Measurements from ENCODE around the gene GHDC. TPM values are rescaled to one million over a fixed set of nuclear protein-coding genes. Genes with fewer than 3 reads are reported as not detected.

The GHDC gene
- total and polyA plus RNA-seq, 2 of the 13 experiments (the other 11 are each of a cell fraction or from before 2014, with no cell fraction given), result 15.4 to 22.5 TPM

DNA sequence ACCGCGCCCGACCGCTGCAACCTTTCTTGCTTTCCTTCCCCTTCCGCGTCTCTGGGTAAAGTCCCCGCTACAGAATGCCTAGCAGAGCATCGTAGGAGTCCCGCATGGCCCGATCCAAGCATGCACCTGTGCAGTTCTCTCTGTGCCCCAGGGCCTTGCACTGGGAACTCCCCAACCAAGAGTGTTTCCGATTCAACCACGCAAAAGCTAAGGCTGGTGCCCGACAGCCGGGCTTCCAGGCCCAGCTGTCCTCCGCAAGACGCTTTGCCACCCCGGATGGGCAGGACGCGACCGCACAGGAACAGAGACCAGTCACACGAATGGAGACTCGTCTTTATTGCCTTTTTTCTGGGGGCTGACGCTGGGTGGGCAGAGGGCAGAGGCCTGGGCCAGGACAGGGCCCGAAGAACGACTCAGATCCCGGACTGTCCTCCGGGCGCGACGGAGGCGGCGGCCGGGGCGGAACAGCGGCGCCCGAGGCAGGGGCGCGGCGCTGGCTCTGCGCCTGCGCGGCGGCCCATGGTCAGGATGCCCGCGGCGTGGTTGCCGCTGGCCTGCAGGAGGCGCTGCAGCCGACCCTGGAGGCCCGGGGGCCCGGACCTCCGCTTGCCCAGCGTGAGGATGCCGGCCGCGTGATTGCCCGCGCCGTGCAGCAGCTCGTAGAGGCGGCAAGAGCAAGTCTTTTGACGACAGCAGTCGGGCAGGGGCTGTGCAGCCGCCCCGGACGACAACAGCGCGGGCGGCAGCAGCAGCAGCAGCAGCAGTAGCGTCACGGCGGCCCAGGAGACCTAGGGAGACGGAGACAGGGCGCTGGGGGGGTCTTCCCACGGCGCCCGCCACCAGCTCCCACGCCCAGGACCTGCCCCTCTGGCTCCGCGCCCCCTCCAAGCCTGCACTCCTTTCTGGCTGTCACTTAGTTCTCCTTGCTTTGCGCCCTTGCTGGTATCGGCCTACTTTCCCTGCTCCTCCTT lies 10.3 kb downstream of the GHDC start (continued):
- TF ChIP-seq, protein P1, sequence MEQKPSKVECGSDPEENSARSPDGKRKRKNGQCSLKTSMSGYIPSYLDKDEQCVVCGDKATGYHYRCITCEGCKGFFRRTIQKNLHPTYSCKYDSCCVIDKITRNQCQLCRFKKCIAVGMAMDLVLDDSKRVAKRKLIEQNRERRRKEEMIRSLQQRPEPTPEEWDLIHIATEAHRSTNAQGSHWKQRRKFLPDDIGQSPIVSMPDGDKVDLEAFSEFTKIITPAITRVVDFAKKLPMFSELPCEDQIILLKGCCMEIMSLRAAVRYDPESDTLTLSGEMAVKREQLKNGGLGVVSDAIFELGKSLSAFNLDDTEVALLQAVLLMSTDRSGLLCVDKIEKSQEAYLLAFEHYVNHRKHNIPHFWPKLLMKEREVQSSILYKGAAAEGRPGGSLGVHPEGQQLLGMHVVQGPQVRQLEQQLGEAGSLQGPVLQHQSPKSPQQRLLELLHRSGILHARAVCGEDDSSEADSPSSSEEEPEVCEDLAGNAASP (CRISPR knock-in tag; IDR thresholded peaks at IDR 0.05; ENCODE audit: borderline replicate concordance), result no peak
- TF ChIP-seq MZF1 (CRISPR knock-in tag; IDR thresholded peaks at IDR 0.05; ENCODE audit: borderline replicate concordance) (peak; percentile 88; the same call in 1 of the 2 replicates), YEATS2 (CRISPR knock-in tag; IDR thresholded peaks at IDR 0.05; ENCODE audit: borderline replicate concordance) (0 out of 2 replicates have a peak, but pooled peaks have one; percentile 38), ZNF564 (CRISPR knock-in tag; IDR thresholded peaks at IDR 0.05) (peak; percentile 49; the same call in 1 of the 2 replicates), RARA (CRISPR knock-in tag; IDR thresholded peaks at IDR 0.05) (peak; percentile 19; the same call in 1 of the 2 replicates), ZNF761 (CRISPR knock-in tag; conservative IDR thresholded peaks at IDR 0.05) (peak; percentile 59; the same call in 1 of the 2 replicates), U2AF2 (IDR thresholded peaks at IDR 0.05; ENCODE audit: low read depth, low read length) (no peak), ZNF17 (CRISPR knock-in tag; IDR thresholded peaks at IDR 0.05) (no peak), TBP (CRISPR knock-in tag; IDR thresholded peaks at IDR 0.05) (no peak), TOE1 (CRISPR knock-in tag; IDR thresholded peaks at IDR 0.05) (no peak), SIX4 (CRISPR knock-in tag; IDR thresholded peaks at IDR 0.05) (peak; percentile 32; the same call in 1 of the 2 replicates), ZNF292 (CRISPR knock-in tag; IDR thresholded peaks at IDR 0.05; ENCODE audit: borderline replicate concordance, low read depth) (no peak; the same call in 1 of the 2 replicates), PHB2 (IDR thresholded peaks at IDR 0.05; ENCODE audit: partially characterized antibody) (no peak), NFIB (CRISPR knock-in tag; IDR thresholded peaks at IDR 0.05; ENCODE audit: borderline replicate concordance) (peak; percentile 94; the same call in 1 of the 2 replicates)
- TF ChIP-seq, protein P2, sequence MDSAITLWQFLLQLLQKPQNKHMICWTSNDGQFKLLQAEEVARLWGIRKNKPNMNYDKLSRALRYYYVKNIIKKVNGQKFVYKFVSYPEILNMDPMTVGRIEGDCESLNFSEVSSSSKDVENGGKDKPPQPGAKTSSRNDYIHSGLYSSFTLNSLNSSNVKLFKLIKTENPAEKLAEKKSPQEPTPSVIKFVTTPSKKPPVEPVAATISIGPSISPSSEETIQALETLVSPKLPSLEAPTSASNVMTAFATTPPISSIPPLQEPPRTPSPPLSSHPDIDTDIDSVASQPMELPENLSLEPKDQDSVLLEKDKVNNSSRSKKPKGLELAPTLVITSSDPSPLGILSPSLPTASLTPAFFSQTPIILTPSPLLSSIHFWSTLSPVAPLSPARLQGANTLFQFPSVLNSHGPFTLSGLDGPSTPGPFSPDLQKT (CRISPR knock-in tag; IDR thresholded peaks at IDR 0.05; ENCODE audit: borderline replicate concordance), result peak; percentile 13; the same call in 1 of the 2 replicates
- TF ChIP-seq, protein P3, sequence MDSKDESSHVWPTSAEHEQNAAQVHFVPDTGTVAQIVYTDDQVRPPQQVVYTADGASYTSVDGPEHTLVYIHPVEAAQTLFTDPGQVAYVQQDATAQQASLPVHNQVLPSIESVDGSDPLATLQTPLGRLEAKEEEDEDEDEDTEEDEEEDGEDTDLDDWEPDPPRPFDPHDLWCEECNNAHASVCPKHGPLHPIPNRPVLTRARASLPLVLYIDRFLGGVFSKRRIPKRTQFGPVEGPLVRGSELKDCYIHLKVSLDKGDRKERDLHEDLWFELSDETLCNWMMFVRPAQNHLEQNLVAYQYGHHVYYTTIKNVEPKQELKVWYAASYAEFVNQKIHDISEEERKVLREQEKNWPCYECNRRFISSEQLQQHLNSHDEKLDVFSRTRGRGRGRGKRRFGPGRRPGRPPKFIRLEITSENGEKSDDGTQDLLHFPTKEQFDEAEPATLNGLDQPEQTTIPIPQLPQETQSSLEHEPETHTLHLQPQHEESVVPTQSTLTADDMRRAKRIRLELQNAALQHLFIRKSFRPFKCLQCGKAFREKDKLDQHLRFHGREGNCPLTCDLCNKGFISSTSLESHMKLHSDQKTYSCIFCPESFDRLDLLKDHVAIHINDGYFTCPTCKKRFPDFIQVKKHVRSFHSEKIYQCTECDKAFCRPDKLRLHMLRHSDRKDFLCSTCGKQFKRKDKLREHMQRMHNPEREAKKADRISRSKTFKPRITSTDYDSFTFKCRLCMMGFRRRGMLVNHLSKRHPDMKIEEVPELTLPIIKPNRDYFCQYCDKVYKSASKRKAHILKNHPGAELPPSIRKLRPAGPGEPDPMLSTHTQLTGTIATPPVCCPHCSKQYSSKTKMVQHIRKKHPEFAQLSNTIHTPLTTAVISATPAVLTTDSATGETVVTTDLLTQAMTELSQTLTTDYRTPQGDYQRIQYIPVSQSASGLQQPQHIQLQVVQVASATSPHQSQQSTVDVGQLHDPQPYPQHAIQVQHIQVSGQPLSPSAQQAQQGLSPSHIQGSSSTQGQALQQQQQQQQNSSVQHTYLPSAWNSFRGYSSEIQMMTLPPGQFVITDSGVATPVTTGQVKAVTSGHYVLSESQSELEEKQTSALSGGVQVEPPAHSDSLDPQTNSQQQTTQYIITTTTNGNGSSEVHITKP (CRISPR knock-in tag; IDR thresholded peaks at IDR 0.05; ENCODE audit: low read depth), result peak; percentile 47; the same call in 1 of the 2 replicates
- TF ChIP-seq, protein P4, sequence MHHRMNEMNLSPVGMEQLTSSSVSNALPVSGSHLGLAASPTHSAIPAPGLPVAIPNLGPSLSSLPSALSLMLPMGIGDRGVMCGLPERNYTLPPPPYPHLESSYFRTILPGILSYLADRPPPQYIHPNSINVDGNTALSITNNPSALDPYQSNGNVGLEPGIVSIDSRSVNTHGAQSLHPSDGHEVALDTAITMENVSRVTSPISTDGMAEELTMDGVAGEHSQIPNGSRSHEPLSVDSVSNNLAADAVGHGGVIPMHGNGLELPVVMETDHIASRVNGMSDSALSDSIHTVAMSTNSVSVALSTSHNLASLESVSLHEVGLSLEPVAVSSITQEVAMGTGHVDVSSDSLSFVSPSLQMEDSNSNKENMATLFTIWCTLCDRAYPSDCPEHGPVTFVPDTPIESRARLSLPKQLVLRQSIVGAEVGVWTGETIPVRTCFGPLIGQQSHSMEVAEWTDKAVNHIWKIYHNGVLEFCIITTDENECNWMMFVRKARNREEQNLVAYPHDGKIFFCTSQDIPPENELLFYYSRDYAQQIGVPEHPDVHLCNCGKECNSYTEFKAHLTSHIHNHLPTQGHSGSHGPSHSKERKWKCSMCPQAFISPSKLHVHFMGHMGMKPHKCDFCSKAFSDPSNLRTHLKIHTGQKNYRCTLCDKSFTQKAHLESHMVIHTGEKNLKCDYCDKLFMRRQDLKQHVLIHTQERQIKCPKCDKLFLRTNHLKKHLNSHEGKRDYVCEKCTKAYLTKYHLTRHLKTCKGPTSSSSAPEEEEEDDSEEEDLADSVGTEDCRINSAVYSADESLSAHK (CRISPR knock-in tag; IDR thresholded peaks at IDR 0.05; ENCODE audit: borderline replicate concordance), result 0 out of 2 replicates have a peak, but pooled peaks have one; percentile 51
- TF ChIP-seq, protein P5, sequence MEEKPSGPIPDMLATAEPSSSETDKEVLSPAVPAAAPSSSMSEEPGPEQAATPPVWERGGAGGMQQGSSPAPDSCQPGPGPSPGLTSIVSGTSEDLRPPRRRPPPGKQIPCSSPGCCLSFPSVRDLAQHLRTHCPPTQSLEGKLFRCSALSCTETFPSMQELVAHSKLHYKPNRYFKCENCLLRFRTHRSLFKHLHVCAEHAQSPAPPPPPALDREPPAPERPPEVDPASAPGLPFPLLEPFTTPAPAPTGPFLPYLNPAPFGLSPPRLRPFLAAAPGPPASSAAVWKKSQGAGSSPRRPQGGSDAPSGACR (CRISPR knock-in tag; IDR thresholded peaks at IDR 0.05), result no peak
